NCI-H1417 treated with DMSO at 0.1 percent for 48 hours (cell line): Measurements from ENCODE around the gene PCNT.
"Not testable (repeated sequence)": the region's sequence is repeated elsewhere in the genome, so short reads cannot be mapped to it uniquely, and the experiment has no call there.

Experiments used
- DNase-seq: peaks from one replicate; lab custom pipeline; 2025; lab: John Stamatoyannopoulos, UW

Gene PCNT

GRCh38 chr21:46308431-46308830 is 15.5 kb upstream of the PCNT start:
- no peak for DNase-seq

GRCh38 chr21:46310260-46310659 is 13.7 kb upstream of the PCNT start:
- not testable (repeated sequence) for DNase-seq

GRCh38 chr21:46311568-46311967 is 12.4 kb upstream of the PCNT start:
- no peak for DNase-seq

- DNase-seq: no peak
These were observed 11.0 kb upstream of the PCNT start for GRCh38 chr21:46312949-46313348.

- DNase-seq: no peak
These were observed 9.4 kb upstream of the PCNT start for GRCh38 chr21:46314441-46315020.

GRCh38 chr21:46316708-46317324 is 7.1 kb upstream of the PCNT start:
- DNase-seq: no peak

- peak; percentile 82 for DNase-seq
These were observed 6.1 kb upstream of the PCNT start for GRCh38 chr21:46317710-46318463.

- DNase-seq: no peak
These were observed 5.5 kb upstream of the PCNT start for GRCh38 chr21:46318464-46318845.

GRCh38 chr21:46319186-46319585 is 4.8 kb upstream of the PCNT start:
- no peak for DNase-seq

GRCh38 chr21:46320331-46320801 is 3.6 kb upstream of the PCNT start:
- no peak for DNase-seq

- DNase-seq: no peak
These were observed 1.4 kb upstream of the PCNT start for GRCh38 chr21:46322351-46323226.

GRCh38 chr21:46323227-46323709 is 688 bp upstream of the PCNT start:
- no peak for DNase-seq

- peak; percentile 48 for DNase-seq
These were observed 575 bp downstream of the PCNT start for GRCh38 chr21:46324390-46325072.

GRCh38 chr21:46325073-46325912 is 1.3 kb downstream of the PCNT start:
- DNase-seq: no peak

- DNase-seq: no peak
These were observed 2.3 kb downstream of the PCNT start for GRCh38 chr21:46326110-46326703.

GRCh38 chr21:46327711-46328110 is 3.8 kb downstream of the PCNT start:
- DNase-seq: no peak

- no peak for DNase-seq
These were observed 4.2 kb downstream of the PCNT start for GRCh38 chr21:46328151-46328550.

GRCh38 chr21:46329796-46330195 is 5.8 kb downstream of the PCNT start:
- no peak for DNase-seq

- no peak for DNase-seq
These were observed 10.6 kb downstream of the PCNT start for GRCh38 chr21:46334351-46335140.
